DOHH2 (cell line): ENCODE measurements around the gene LDLRAD4.

Experiments used
- CTCF ChIP-seq: fragments of 200-600 bp; sonication (generic); IDR thresholded peaks from one replicate; pipeline ENCODE4 v1.5.1; 2014; ENCODE audit warnings: antibody characterized with exemption, mild to moderate bottlenecking, low read depth, low read length; ENCODE audit not compliant: poor library complexity, severe bottlenecking
- EZH2phosphoT487 ChIP-seq: fragments of 200-600 bp; sonication (generic); IDR thresholded peaks from 2 replicates; pipeline ENCODE4 v1.6.1; 2017; ENCODE audit warnings: borderline replicate concordance, mild to moderate bottlenecking, antibody characterized with exemption, low read length, moderate library complexity, mixed read lengths

GRCh38 chr18:13611601-13612195, 393.1 kb downstream of the LDLRAD4 start:
- TF ChIP-seq EZH2phosphoT487: no peak
- TF ChIP-seq CTCF: peak; percentile 16
